ENCODE measurements around the gene ZNF493.

DNA sequence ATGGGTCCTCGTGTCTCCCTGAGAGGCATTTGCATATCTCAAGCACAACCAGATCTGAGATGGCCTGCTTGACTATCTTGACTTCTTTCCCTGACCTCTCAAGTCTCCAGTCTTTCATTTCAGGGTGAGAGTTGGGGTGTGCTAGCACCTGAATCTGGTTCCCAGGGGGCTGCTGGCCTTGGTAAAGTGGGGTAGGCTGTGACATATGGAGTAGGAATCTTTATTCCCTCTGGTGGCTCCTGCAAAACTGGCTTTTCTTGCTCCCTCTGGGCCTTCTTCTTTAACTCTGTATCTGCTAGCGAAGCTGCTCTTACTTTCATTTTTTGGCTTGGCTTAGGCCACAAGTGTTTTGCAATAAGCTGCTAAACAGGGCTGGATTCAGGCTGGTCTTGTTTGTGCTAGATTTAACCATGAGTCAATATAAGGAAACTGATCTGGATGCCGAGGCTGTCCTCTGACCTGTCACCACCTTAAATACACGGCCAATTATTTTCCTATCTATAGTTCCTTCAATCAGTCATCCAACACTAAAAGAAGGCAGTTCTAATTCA, 42.3 kb downstream of the ZNF493 start:
- no peak for TF ChIP-seq EZH2 (IDR thresholded peaks at IDR 0.05)
- TF ChIP-seq, protein P1, sequence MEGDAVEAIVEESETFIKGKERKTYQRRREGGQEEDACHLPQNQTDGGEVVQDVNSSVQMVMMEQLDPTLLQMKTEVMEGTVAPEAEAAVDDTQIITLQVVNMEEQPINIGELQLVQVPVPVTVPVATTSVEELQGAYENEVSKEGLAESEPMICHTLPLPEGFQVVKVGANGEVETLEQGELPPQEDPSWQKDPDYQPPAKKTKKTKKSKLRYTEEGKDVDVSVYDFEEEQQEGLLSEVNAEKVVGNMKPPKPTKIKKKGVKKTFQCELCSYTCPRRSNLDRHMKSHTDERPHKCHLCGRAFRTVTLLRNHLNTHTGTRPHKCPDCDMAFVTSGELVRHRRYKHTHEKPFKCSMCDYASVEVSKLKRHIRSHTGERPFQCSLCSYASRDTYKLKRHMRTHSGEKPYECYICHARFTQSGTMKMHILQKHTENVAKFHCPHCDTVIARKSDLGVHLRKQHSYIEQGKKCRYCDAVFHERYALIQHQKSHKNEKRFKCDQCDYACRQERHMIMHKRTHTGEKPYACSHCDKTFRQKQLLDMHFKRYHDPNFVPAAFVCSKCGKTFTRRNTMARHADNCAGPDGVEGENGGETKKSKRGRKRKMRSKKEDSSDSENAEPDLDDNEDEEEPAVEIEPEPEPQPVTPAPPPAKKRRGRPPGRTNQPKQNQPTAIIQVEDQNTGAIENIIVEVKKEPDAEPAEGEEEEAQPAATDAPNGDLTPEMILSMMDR (IDR thresholded peaks at IDR 0.05): no peak

All from neural progenitor cell (in vitro differentiated cells).